NCI-H524 treated with DMSO at 0.1 percent for 48 hours (cell line): ENCODE data around the gene FYCO1.

ENCODE experiments used
- DNase-seq: peaks from one replicate; lab custom pipeline; 2025; lab: John Stamatoyannopoulos, UW

FYCO1 gene

DNA sequence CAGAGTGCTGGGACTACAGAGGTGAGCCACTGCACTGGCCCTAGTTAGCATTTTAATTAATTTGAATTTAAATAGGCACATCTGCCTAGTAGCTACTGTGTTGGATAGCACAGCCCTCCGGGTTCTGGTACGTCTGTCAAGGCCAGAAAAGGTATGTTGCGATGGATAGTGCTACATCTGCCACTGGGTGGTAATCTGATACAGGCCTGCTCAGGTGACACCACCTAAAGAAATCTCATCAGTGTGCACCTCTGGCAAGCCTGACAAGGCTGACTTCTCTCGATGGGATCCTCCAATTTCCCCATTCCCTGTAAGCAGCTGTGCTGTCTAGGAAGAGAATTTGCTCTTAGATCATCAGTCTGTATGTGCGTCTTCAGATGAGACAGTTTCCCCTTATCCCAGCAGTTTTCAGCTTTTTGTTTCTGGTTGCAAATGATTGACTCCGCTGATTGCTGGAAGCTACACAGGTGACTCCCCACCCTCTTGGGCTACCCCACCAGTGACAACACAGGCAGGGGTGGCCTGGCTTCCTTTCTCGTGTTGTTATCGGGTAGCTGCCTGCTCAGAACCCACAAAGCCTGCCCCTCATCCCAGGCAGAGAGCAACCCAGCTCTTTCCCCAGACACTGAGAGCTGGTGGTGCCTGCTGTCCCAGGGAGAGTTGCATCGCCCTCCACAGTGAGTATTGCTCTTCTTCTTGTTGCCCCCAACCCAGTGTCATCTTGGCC, 109.5 kb downstream of the FYCO1 start, which contains the start of gene CCR9:
Gene CCR9 (plus strand): TSS at position 565 of the 727 bp plus-strand sequence. CDS start 8,391 bp downstream, outside the sequence.
- no peak for DNase-seq

DNA sequence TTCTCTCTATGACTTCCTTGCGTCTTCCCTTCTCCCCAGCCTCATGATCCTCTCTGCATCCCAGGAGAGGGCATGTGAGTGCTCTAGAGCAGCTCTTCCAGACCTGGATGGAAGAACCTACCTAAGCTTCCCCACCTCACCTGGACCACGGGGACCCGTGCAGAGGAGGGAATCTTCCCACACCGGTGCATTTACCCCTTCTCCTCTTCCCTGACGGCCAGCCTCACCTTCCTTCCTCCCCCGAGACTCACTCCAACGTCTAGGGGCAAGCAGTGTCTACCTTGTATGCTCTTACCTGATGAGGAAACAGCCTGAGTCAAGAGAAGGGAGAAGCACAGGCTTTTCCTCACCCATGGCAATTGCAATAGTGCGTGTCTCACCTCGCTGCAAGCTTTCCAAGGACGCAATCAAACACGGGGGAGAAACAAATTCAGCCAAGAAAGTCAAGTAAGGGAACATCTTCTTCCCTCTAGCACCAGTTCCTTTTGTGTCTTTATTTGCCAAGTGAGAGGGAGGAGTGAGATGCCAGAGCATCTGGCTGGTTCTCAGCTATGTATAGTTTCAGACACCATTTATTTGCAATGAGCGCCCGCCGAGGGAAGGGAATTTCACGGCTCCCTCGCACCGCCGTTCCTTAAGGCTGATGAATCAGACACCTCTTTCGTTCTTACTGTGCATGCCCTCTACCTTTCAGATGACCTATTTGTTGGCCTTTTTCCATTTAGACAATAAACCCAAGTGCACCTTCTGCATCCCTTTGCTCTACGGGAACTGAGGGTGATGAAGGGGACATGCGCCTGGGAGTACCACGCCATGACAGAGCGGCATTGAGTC, 111.0 kb downstream of the FYCO1 start:
- DNase-seq: no peak

DNA sequence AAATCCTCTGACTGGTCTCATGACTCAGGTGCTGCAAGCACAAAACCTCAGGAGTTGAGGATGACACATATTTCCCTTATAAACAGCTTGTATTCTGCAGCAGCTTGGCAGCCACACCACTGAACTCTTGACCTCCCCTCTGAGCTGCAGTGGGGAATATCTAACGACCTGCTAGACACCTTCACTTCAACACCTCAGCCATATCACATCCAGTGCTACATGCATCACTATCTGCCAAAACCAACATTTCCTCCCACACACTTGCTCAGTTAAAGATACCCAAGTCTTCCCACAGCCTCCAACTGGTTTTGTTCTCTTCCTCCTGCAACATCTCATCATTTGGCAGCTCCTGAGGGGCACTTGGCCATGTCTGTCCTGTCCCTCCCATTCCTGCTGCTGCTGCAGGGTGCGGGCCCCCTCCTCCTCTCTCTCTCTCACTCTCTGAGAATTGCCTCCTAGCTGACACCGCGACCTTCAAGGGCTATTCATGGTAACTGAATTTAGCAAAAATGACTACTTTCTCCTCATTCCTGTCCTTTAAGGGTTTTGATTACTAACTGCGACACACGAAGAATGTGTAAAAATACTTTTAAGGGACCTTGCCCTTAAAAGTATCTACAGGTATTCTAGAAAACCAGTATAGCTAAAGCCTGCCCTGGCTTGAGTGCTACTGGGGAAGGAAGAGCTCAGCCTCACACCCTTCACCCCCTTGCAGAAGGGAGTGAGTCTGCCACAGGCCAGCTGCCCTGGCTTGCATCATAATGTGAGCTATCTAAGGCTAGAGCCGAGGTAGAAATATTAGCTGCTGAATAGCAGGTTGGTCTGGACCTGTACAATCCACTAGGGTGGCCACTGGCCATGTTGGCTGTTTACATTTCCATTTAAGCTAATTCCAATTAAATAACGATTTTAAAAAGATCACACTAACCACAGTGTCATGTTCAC, 114.3 kb downstream of the FYCO1 start:
- no peak for DNase-seq

DNA sequence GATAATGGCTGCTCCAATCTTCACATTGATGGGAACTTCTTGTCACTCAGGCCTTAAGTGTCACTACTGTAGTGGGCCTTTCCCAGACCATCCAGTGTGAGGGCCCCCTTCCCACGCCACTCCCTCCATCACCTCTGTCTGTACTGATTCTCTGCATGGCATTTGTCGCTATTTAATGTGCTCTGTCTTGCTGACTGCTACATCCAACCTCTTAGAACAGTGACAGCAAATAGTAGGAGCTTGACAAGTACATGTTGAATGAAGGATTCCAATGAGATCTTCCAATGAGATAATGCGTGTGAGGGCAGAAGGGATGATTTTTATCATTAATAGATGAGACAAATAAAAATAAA, 114.9 kb downstream of the FYCO1 start:
- no peak for DNase-seq

DNA sequence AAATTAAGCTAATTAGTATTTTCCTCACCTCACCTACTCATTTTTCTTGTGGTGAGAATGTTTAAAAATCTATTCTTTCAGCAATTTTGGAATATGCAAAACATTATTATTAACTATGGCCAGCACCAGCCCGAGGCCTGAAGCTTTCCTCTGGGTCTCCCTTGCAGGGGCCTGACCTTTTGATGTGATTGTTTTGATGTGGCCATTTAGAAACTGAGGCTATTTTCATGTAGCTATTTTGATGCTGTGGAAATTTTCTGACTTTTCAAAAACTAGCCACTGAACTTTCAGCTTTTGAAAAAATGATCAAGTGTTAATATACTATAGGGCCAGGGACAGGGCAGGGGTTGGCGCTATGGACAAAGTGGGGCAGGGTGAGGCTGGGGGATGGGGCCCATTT, 117.5 kb downstream of the FYCO1 start:
- DNase-seq: no peak

DNA sequence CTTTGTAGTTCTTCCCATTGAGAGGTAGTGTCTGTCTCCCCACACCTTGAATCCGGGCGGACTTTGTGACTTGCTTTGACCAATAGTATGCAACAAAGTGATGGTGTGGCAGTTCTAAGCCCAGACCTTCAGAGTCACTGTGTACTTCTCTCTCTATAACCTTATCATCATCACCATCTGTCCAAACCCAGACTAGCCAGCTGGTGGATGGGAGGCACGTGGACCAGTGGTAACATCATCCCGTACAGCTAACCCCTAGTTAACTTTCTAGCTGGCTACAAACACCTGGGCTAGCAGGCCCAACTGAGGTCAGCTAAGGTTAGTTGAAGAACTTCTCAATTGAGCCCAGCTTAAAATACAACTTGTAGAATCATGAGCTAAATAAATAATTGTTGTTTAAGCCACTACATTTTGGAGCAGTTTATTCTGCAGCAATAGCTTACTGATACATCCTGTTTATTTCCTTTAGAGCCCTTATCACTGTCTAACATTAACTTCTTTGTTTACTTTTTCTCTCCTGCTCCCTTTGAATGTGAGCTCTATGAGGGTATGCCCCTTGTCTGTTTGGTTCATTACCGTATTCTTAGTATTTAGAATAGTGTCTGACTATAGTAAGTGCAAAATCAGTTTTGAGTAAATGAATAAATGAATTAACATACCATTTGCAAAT, 120.8 kb downstream of the FYCO1 start:
- peak; percentile 58 for DNase-seq

DNA sequence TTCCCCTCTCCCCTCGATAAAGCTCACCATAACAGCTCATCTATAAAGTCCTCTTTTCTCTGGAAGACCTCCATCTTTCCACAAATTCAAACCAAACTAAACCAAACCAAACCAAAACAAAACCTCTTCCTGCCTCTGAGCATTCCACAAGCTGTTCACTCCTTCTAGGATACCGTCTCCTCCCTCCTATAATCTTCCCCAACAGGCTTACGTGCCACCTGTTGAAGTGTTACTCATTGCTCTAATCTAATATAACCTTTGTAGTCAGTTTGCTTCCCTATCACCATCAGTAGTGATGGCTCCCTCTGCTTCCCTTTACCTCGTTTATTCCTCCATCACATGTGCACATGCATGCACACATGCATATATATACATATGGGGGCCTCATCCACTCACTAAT, 122.0 kb downstream of the FYCO1 start:
- DNase-seq: no peak

DNA sequence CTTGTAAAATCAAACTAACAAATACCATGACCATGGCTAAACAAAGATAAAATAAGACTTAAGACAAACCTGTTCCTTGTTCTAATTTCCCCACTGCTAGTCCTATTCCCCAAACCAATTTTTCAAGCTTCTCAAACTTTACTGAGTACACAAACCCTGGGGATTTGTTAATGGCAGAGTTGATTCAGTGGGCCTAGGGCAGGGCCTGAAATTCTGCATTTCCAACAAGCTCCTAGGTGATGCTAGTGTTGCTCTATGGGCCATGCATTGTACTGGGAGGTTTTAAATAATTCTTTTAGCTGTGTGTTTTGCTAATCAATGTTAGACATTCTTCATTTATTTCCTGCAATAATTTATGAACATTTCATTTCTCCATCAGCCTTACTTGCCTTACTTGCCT, 122.6 kb downstream of the FYCO1 start:
- no peak for DNase-seq

DNA sequence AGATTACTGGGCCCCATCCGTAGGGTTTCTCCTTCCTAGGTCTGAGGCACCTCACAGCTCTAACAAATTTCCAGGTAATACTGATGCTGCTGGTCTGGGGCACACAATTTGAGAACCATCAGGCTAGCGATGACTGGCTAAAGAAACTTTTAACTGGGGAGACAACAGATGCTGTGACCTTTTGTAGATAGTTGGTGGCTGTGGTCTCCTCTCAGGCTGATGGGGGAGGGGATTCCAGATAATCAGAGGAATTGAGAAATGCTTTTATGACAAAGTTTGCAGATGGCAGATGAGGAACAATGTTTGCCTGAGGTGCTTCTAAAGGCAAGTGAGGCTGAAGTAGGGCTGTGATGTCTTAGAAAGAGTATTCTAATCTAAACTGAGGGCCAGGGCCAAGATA, 123.1 kb downstream of the FYCO1 start:
- no peak for DNase-seq

DNA sequence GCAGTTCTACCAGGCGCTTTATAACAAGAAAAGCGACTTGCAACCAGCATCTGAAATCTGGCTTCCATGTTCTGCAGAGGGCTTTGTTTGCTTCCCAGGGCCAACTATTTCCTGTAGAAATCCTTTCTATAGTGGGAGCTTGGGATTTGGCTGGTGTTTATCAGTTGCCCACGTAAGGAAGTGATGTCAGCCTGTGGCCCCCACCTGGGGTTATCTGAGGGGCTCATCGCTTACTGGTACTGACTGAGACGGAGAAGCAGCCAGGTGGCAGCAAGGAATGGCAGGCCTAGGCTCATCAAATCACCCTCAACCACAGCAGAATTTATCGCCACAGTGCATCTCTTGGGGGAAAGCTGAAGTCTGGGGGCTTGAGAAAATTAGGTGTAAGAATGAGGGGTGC, 123.8 kb downstream of the FYCO1 start:
- DNase-seq: no peak

DNA sequence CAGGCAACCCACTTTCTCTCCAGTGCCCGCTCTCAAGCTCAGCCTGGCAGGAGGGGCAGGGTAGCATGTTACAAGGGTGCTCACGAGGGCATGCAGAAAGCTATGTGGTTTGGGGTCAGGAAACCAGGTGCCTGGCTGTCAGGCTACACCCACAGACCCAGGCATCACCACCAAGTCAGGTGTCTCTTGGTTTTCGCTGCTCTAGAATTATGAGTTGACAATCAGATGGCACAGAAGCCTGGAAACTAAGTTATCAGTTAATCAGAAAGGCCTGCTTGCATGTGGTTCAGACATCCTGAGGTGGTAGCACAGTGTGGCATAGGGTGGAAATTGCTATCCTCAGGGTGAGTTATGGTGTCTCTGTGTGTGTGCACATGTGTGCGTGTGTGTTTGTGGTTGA, 125.5 kb downstream of the FYCO1 start:
- DNase-seq: no peak

DNA sequence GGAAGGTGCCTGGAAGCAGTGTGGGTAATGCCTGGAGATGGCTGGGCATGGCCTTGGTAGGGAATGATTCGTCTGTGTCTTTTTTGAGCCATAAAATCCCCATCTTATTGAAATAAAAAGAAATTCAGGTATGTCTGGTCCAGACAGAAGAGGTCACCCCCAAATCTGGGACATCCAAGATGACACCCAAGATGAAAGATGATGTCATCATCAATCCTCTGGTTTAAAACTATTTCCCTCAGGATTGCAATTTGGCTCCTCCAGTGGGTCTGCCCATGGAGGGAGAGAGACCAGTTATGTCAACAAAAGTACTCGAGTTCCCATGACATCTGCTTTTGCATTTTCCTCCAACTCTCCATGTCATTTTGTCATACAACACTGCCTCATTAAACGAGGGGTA, 126.0 kb downstream of the FYCO1 start:
- DNase-seq: no peak

DNA sequence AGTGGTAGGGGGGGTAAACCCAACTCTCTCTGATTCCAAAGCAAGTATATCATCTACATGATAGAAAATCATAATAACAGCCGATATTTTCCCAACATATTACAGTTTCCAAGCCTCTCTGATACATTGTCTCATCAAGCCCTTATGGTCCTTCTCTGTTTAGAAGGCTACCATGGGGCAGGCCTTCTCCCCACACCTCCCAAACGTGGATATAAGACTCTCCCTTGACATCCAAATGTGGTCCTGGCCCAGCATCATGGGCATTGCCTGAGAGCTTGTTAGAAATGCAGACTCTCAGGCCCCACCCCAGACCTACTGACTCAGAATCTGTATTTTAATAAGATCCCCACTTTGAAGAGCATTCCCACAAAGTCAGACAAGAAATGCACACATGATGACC, 127.0 kb downstream of the FYCO1 start:
- DNase-seq: no peak

DNA sequence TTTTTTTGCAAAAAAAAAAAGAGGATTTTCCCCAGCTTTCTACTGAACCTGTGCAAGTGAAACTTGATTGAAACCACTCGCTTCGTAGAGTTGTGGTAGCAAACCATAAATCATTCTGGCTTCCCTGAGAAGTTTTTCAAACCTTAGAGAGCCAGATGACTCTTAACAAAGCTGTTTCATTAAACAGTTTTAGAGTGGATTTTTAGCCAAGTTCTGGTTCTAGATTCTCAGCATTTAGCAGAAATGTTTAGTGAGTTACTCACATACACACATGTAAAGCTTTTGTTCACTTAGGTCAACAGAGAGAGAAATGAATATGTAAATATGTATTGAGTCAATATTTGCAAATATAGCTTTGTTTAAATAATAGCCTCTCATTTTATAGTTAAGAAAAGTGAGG, 127.4 kb downstream of the FYCO1 start:
- no peak for DNase-seq
